HepG2 (cell line): ENCODE measurements around the gene TSGA10. TPM values are rescaled to one million over a fixed set of nuclear protein-coding genes. Genes with fewer than 3 reads are reported as not detected.

Experiments used
- ATAC-seq: fragments of 200-7000 bp; cut with Tn5 transposase; 3 replicates; pipeline ENCODE4 v1.9.1; 2020; ENCODE audit warnings: mild to moderate bottlenecking, moderate library complexity
- BruUV-seq: library from RNA; stranded (reverse); fragments of 400-500 nt; replicated peaks from 2 replicates; lab custom pipeline; 2021; lab: Mats Ljungman, UMichigan
- CTCF ChIA-PET: fragments of 300-600 bp; formaldehyde crosslinking; extraction: SDS; loops from one replicate; lab custom pipeline; 2021; ENCODE audit warnings: low total read pairs, inconsistent platforms, low intra/inter-chr PET ratio; lab: Yijun Ruan, JAX
- POLR2A ChIA-PET: fragments of 350-600 bp; sonication (Branson Sonifier 250); formaldehyde crosslinking; loops from one replicate; lab custom pipeline; 2020; ENCODE audit warnings: antibody characterized with exemption, inconsistent platforms; lab: Yijun Ruan, JAX
- DNase-seq: peaks from one replicate; pipeline ENCODE4 v3.0.0-alpha.2; 2015; ENCODE audit warnings: low spot score
- FAIRE-seq: peaks from 3 replicates; lab custom pipeline; 2011; peaks lifted over from hg19 to GRCh38; lab: Jason Lieb, UNC
- H2AFZ ChIP-seq: one replicate; pipeline ENCODE4 v1.6.1; 2011; ENCODE audit warnings: low read length, inconsistent platforms
- H3K27ac ChIP-seq: fragments of 300-600 bp; 3 replicates; pipeline ENCODE4 v1.8.0; 2011; ENCODE audit warnings: mixed run types, mild to moderate bottlenecking, mixed read lengths, low read length, inconsistent platforms; ENCODE audit not compliant: insufficient read depth; ENCODE audit errors: extremely low read length
- H3K27me3 ChIP-seq, 2 experiments: fragments of 200-600 bp in 1 of 2; 2 replicates in 1 of 2; 3 replicates in 1 of 2; pipeline versions ENCODE4 v1.6.0 to v1.8.0; 2011; ENCODE audit warnings: low read length in 2 of 2, mild to moderate bottlenecking in 2 of 2, moderate library complexity in 2 of 2, inconsistent platforms in 1 of 2; ENCODE audit not compliant: insufficient read depth in 2 of 2, control insufficient read depth in 1 of 2
- H3K36me3 ChIP-seq, 2 experiments: fragments of 200-600 bp in 1 of 2; replicated peaks in 1 of 2; 2 replicates in 1 of 2; 3 replicates in 1 of 2; pipeline versions ENCODE4 v1.5.1 to v1.8.0; 2011; ENCODE audit warnings: low read length in 2 of 2, inconsistent platforms in 1 of 2; ENCODE audit not compliant: insufficient read depth in 2 of 2, control insufficient read depth in 1 of 2
- H3K4me1 ChIP-seq: 2 replicates; pipeline ENCODE4 v1.5.1; 2012; ENCODE audit warnings: low read length, inconsistent platforms; ENCODE audit not compliant: insufficient read depth
- H3K4me2 ChIP-seq: 2 replicates; pipeline ENCODE4 v1.6.0; 2011; ENCODE audit warnings: low read depth, low read length, inconsistent platforms
- H3K4me3 ChIP-seq, 3 experiments: fragments of 200-600 bp in 1 of 3; sonication (generic), shearing (Covaris generic) in 1 of 3; replicated peaks in 1 of 3; 2 replicates each; pipeline ENCODE4 v1.5.1; 2011 to 2016; ENCODE audit warnings: low read length in 3 of 3, inconsistent platforms in 2 of 3, low read depth in 2 of 3, mild to moderate bottlenecking in 2 of 3, control low read depth in 1 of 3, mixed read lengths in 1 of 3; ENCODE audit not compliant: insufficient read depth in 1 of 3
- H3K79me2 ChIP-seq: one replicate; pipeline ENCODE4 v1.6.1; 2011; ENCODE audit warnings: low read length, inconsistent platforms; ENCODE audit not compliant: insufficient read depth
- H3K9ac ChIP-seq: 2 replicates; pipeline ENCODE4 v1.6.0; 2011; ENCODE audit warnings: mild to moderate bottlenecking, low read depth, low read length, inconsistent platforms; ENCODE audit not compliant: insufficient read depth
- H3K9me3 ChIP-seq: 2 replicates; pipeline ENCODE4 v1.5.1; 2012; ENCODE audit warnings: mild to moderate bottlenecking, low read length
- H4K20me1 ChIP-seq: 2 replicates; pipeline ENCODE4 v1.6.0; 2011; ENCODE audit warnings: inconsistent platforms, mild to moderate bottlenecking, low read length, moderate library complexity; ENCODE audit not compliant: insufficient read depth
- MAFF ChIP-seq: IDR thresholded peaks from 2 replicates; pipeline ENCODE4 v1.6.1; 2011; ENCODE audit warnings: low read depth, low read length, improper control_type of control experiment
- MAFK ChIP-seq, 2 experiments: IDR thresholded peaks in 1 of 2; conservative IDR thresholded peaks in 1 of 2; 2 replicates each; pipeline ENCODE4 v1.6.1; 2011; ENCODE audit warnings: improper control_type of control experiment in 2 of 2, low read length in 2 of 2
- ZNF326 ChIP-seq: sonication (generic); formaldehyde crosslinking; IDR thresholded peaks from 2 replicates; pipeline ENCODE4 v1.4.0; 2020; ENCODE audit warnings: missing genetic modification reagents, borderline replicate concordance
- WGBS: methylation state at CpG from one replicate; pipeline ENCODE4 v1.1.6; 2017; ENCODE audit warnings: low lambda C conversion rate; 5-methylcytosine and 5-hydroxymethylcytosine counted together
- in situ Hi-C: cut with HindIII; loops from 2 replicates; pipeline ENCODE4 v1.10.0; 2017; ENCODE audit warnings: low pct_unique_long_range_greater_than_20kb; ENCODE audit not compliant: extremely low pct_ligation_motif_present
- intact Hi-C: fragments of 100-400 bp; cut with micrococcal nuclease; formaldehyde crosslinking; loops from one replicate; pipeline ENCODE4 v1.10.0; 2022; ENCODE audit not compliant: unreplicated experiment
- polyA plus RNA-seq, 8 experiments: library from polyadenylated mRNA; depleted of rRNA in 3 of 8; stranded (reverse) in 7 of 8; unstranded in 1 of 8; fragments of >200 nt; fragmentation: Illumina TruSeq in 4 of 8; extraction: Trizol in 4 of 8; gene quantifications; 2 replicates each; pipeline versions ENCODE4 v1.2.1 to v1.2.3, GENCODE V29; 2011 to 2016; ENCODE audit warnings: low read depth in 4 of 8, missing spikeins in 1 of 8, mixed read lengths in 1 of 8; ENCODE audit not compliant: insufficient read depth in 1 of 8
- total RNA-seq, 5 experiments: library from RNA; depleted of rRNA; stranded (reverse); fragments of >200 nt; fragmentation: Illumina TruSeq; extraction: Trizol; gene quantifications; 2 replicates each; pipeline ENCODE4 v1.2.3, GENCODE V29; 2016; ENCODE audit warnings: low read depth in 1 of 5
- TF ChIP-seq, protein P1 (sequence below): sonication (generic); formaldehyde crosslinking; IDR thresholded peaks from 2 replicates; pipeline ENCODE4 v1.8.0; 2022; ENCODE audit warnings: mild to moderate bottlenecking, missing genetic modification reagents, borderline replicate concordance
- TF ChIP-seq, protein P2 (sequence below): sonication (generic); formaldehyde crosslinking; IDR thresholded peaks from 2 replicates; pipeline ENCODE4 v1.4.0; 2020; ENCODE audit warnings: missing genetic modification reagents

TSGA10 gene
- total and polyA plus RNA-seq, 2 of the 13 experiments (the other 11 are each of a cell fraction or from before 2014, with no cell fraction given) = 4.7 to 13.1 TPM

DNA sequence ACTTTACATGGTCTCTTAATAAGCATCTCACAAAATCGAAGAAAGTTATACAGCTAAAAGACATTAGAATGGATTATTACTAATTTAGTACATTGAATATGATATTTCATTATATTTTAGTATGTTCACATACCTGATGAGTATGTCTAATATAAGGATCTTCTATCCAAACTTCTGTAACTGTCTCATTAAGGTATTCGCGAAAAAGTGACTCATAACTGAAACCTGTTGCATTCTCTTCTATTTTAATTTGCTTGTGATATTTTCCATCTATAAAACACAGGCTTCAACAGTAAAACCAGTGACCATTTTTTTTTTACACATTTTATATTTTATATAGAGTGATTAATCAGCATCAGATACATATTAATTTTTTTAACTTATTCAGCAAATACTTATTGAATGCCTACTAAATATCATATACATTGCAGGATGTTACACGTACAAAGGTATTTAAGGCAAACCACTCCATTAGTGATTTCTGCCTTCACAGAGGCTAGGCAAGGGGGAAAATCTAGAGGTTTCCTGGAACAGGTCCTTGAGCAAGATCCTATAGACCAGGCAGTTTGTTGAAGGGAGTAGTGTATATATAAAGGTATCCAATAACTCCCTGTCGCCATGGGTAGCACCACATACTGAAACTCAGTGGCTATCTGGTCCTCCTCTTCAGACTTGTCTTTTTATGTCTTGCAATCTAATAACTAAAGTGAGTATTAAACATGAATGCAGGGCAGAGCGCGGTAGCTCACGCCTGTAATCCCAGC lies 16.8 kb upstream of the TSGA10 start:
- Histone ChIP-seq H3K36me3 (peaks cover 9 to 35% of the 10 kb centered on the region in 2 experiments), H3K27me3 (no peaks in the 10 kb centered on the region), H3K9me3 (no peaks in the 10 kb centered on the region), H4K20me1 (no peaks in the 10 kb centered on the region), H3K9ac (no peak overlapping the region), H2AFZ (no peak overlapping the region), H3K4me3 (no peak overlapping the region), H3K79me2 (no peaks in the 10 kb centered on the region), H3K4me1 (no peaks in the 10 kb centered on the region), H3K27ac (no peak overlapping the region), H3K4me2 (no peak overlapping the region)
- DNase-seq = no peak
- no peak for FAIRE-seq
- CTCF ChIA-PET = no interaction called here
- POLR2A ChIA-PET = interaction anchor here (0.9 kb wide), 1 partner anchor 16 kb away, joined by 4 read pairs; the partner anchor contains the start of genes LIPT1 and TSGA10
- no TSS peak for BruUV-seq
- 97% methylated on average over 8 of the region's 8 CpGs for WGBS
- ATAC-seq = no peak
- in situ Hi-C loops (no loop called here), intact Hi-C loops (no loop called here)
- TF ChIP-seq MAFF (0 out of 2 replicates have a peak, but pooled peaks have one; percentile 13), ZNF326 (CRISPR knock-in tag) (no peak), MAFK (conservative IDR thresholded peaks at IDR 0.05 in 1 of 2, IDR thresholded peaks at IDR 0.05 in 1 of 2; ENCODE audit: low read length in 2 of 2) (peak in 1 of 2 experiments; percentile 44; a peak in 2 of 4 replicates)
- TF ChIP-seq, protein P1, sequence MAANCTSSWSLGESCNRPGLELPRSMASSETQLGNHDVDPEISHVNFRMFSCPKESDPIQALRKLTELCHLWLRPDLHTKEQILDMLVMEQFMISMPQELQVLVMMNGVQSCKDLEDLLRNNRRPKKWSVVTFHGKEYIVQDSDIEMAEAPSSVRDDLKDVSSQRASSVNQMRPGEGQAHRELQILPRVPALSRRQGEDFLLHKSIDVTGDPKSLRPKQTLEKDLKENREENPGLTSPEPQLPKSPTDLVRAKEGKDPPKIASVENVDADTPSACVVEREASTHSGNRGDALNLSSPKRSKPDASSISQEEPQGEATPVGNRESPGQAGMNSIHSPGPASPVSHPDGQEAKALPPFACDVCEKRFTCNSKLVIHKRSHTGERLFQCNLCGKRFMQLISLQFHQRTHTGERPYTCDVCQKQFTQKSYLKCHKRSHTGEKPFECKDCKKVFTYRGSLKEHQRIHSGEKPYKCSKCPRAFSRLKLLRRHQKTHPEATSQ (CRISPR knock-in tag) = no peak
- TF ChIP-seq, protein P2, sequence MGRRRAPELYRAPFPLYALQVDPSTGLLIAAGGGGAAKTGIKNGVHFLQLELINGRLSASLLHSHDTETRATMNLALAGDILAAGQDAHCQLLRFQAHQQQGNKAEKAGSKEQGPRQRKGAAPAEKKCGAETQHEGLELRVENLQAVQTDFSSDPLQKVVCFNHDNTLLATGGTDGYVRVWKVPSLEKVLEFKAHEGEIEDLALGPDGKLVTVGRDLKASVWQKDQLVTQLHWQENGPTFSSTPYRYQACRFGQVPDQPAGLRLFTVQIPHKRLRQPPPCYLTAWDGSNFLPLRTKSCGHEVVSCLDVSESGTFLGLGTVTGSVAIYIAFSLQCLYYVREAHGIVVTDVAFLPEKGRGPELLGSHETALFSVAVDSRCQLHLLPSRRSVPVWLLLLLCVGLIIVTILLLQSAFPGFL = no peak
